MM.1S (cell line): ENCODE data around the gene BTBD16.

ENCODE experiments used
- CTCF ChIP-seq: fragments of 300-600 bp; sonication (generic); IDR thresholded peaks from 2 replicates; pipeline ENCODE4 v1.5.1; 2016; ENCODE audit warnings: antibody characterized with exemption, low read length, mixed read lengths
- EZH2phosphoT487 ChIP-seq: fragments of 300-600 bp; sonication (generic); IDR thresholded peaks from 2 replicates; pipeline ENCODE4 v1.6.1; 2018; ENCODE audit warnings: antibody characterized with exemption, low read length

- TF ChIP-seq CTCF, result no peak
- no peak for TF ChIP-seq EZH2phosphoT487
These were observed 77.9 kb downstream of the BTBD16 start for GRCh38 chr10:122348935-122349361.
